ENCODE results near the gene POU3F1.

The POU3F1 gene

DNA sequence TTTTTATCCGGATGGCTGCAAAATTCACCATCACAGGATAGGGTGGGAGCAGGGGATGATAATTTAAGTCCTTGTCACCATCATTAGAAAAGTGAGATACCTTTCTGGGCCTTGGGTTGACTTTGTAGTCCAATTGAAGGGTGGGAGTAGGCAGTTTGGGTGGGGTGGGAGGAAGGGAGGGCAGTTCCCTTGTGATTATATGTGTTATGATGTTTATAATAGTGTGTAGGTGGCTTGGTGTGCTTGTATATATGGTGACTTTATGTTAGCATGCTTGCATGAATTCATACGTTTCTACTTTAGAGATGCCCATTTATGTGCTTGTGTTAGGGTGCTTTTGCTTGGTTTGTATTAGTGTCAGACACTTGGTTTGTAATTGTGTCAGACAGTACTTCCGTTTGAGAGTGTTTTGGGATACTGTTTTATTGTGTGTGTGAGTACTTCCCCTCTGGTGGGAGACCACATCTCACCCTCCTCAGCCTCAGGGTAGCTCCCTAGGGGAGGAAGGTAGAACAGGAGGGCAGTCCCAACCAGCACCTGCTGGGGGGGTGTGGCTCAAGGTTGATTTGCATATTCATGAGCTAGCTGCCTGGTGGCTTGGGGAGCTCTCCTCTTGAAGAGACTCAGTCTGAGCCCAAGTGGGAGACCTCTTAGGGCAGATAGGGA is 6.3 kb upstream of the POU3F1 start:
- TF ChIP-seq CTCF (IDR thresholded peaks at IDR 0.05; ENCODE audit: low read depth, low read length, missing control alignments) = no peak

GRCh38 chr1:38051079-38051543 is 4.5 kb upstream of the POU3F1 start:
- H3K4me3 ChIP-seq (ENCODE audit: low read depth, low read length) = no peak overlapping the region
- DNase-seq (ENCODE audit: low read depth) = no peak
- no peak for TF ChIP-seq CTCF (IDR thresholded peaks at IDR 0.05; ENCODE audit: low read depth, low read length, missing control alignments)
- in situ Hi-C loops (cut with HindIII; ENCODE audit: low sequenced_read_pairs) = no loop called here

More for the DNA sequence above, 6.3 kb upstream of the POU3F1 start:
- no peak for DNase-seq (ENCODE audit: low read depth)
- H3K4me3 ChIP-seq (ENCODE audit: low read depth, low read length) = no peak overlapping the region
- in situ Hi-C loops (cut with HindIII; ENCODE audit: low sequenced_read_pairs) = no loop called here

GRCh38 chr1:38050397-38051078 is 3.9 kb upstream of the POU3F1 start:
- no peak overlapping the region for H3K4me3 ChIP-seq (ENCODE audit: low read depth, low read length)
- TF ChIP-seq CTCF (IDR thresholded peaks at IDR 0.05; ENCODE audit: low read depth, low read length, missing control alignments) = no peak
- in situ Hi-C loops (cut with HindIII; ENCODE audit: low sequenced_read_pairs) = no loop called here
- DNase-seq (ENCODE audit: low read depth) = no peak

GRCh38 chr1:38047603-38048141 is 1.1 kb upstream of the POU3F1 start:
- peak overlapping the region; percentile 44 for H3K4me3 ChIP-seq (ENCODE audit: low read depth, low read length)
- in situ Hi-C loops (cut with HindIII; ENCODE audit: low sequenced_read_pairs) = no loop called here
- DNase-seq (ENCODE audit: low read depth) = no peak
- TF ChIP-seq CTCF (IDR thresholded peaks at IDR 0.05; ENCODE audit: low read depth, low read length, missing control alignments) = no peak

- peak overlapping the region; percentile 44 for H3K4me3 ChIP-seq (ENCODE audit: low read depth, low read length)
- TF ChIP-seq CTCF (IDR thresholded peaks at IDR 0.05; ENCODE audit: low read depth, low read length, missing control alignments) = no peak
- no peak for DNase-seq (ENCODE audit: low read depth)
- in situ Hi-C loops (cut with HindIII; ENCODE audit: low sequenced_read_pairs) = no loop called here
Observed at GRCh38 chr1:38046884-38047602, 450 bp upstream of the POU3F1 start.
